ENCODE results near the gene RNF150. TPM values are rescaled to one million over a fixed set of nuclear protein-coding genes. Genes with fewer than 3 reads are reported as not detected.
A peak's percentile ranks its signal among the peaks of the same experiment; 100 is the strongest.

Gene RNF150
- polyA plus RNA-seq, 3 donors, result 0.21 TPM; not detected in 2

DNA sequence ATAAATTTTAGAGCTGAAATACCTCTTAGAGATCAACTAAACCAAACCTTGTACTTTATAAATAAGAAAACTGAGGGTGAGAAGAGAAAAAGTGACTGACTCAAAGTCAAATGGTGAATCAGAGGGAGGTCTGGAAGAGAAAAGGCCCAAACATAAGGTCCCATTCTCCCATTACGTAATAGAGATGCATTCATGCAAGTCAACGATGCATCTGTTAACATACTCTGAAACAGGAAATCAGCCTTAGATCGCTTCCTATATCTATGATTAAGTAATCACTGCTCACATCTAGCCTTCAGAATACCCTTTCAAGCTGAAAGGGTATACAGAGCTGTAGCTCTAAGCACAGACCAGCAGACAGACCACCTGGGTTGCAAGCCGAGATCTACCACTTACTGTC lies 6.5 kb downstream of the RNF150 start:
- 0% methylated on average over 2 of the region's 4 CpGs for WGBS (ENCODE audit: insufficient coverage)
- intact Hi-C loops (cut with micrococcal nuclease), result no loop called here
- H3K36me3 Mint-ChIP-seq, result no peaks in the 10 kb centered on the region
- H4K20me1 ChIP-seq (ENCODE audit: insufficient read depth, low read length), result no peaks in the 10 kb centered on the region
- H3K36me3 ChIP-seq (replicated peaks in 1 of 2; ENCODE audit: control insufficient read depth in 1 of 2, insufficient read depth in 2 of 2, low read length in 2 of 2), result no peaks in the 10 kb centered on the region
- DNase-seq, result peak; percentile 9 to 49 (median 12)
- H2AFZ ChIP-seq (ENCODE audit: insufficient read depth, low read depth, low read length, poor library complexity, severe bottlenecking), result no peak overlapping the region
- H3K27ac Mint-ChIP-seq, result no peak overlapping the region
- peaks cover 11% of the 10 kb centered on the region for H3K4me1 Mint-ChIP-seq
- H3K4me3 ChIP-seq (replicated peaks in 1 of 3; ENCODE audit: low read depth in 2 of 3, low read length in 3 of 3), result no peak overlapping the region
- H3K9me3 Mint-ChIP-seq, result peaks cover 0 to 4% (median 0%) of the 10 kb centered on the region in 7 donors
- H3K27ac ChIP-seq (ENCODE audit: low read depth in 1 of 2, low read length in 2 of 2), result no peak overlapping the region
- H3K9me3 ChIP-seq (replicated peaks in 1 of 2; ENCODE audit: control insufficient read depth in 1 of 2, insufficient read depth in 1 of 2, low read length in 2 of 2), result peaks cover 0 to 3% of the 10 kb centered on the region in 2 donors
- H3K9ac ChIP-seq (ENCODE audit: insufficient read depth, low read length, poor library complexity, severe bottlenecking), result no peak overlapping the region
- H3K4me2 ChIP-seq (replicated peaks; ENCODE audit: extremely low read depth, low read length, poor library complexity, severe bottlenecking), result no peak overlapping the region
- peaks cover 5 to 6% of the 10 kb centered on the region in 2 donors for H3K4me1 ChIP-seq (ENCODE audit: control insufficient read depth in 1 of 2, insufficient read depth in 2 of 2, low read length in 2 of 2)
- H3K27me3 ChIP-seq (ENCODE audit: control insufficient read depth in 2 of 2, insufficient read depth in 2 of 2, low read length in 2 of 2), result peaks cover 20 to 27% of the 10 kb centered on the region in 2 donors
- no peaks in the 10 kb centered on the region for H3K79me2 ChIP-seq (ENCODE audit: insufficient read depth, low read length)
- peak overlapping the region in 1 of 2 donors; percentile 4 for H3K4me3 Mint-ChIP-seq
- H3K27me3 Mint-ChIP-seq (ENCODE audit: low read depth in 3 of 3), result peaks cover 14 to 36% (median 28%) of the 10 kb centered on the region in 3 donors
- no peak for TF ChIP-seq CTCF (IDR thresholded peaks at IDR 0.05)

DNA sequence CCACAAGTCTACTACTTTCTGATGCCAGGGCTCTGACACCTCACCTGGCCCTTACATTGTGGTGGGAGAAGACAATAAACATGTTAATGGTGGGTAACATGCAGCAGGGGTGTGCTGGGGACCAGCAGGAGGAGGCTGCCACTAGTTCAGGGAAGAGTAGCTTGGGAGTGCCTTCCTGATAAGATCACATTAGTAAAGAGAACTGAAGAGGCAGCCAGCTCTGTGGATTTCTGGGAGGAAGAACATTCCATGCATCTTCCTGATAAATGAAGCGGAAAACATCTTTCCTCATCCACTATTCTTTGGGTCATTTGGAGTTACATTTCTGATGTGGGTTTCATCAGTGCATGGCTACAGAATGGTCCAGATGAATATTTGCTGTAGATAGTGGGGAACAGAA lies 9.0 kb downstream of the RNF150 start:
- no peak overlapping the region for H3K4me3 ChIP-seq (replicated peaks in 1 of 3; ENCODE audit: low read depth in 2 of 3, low read length in 3 of 3)
- H4K20me1 ChIP-seq (ENCODE audit: insufficient read depth, low read length), result no peaks in the 10 kb centered on the region
- TF ChIP-seq CTCF (IDR thresholded peaks at IDR 0.05), result no peak
- H3K79me2 ChIP-seq (ENCODE audit: insufficient read depth, low read length), result no peaks in the 10 kb centered on the region
- DNase-seq, result no peak
- no peak overlapping the region for H3K9ac ChIP-seq (ENCODE audit: insufficient read depth, low read length, poor library complexity, severe bottlenecking)
- H3K27me3 ChIP-seq (ENCODE audit: control insufficient read depth in 2 of 2, insufficient read depth in 2 of 2, low read length in 2 of 2), result peaks cover 1 to 2% of the 10 kb centered on the region in 2 donors
- no peak overlapping the region for H3K27ac Mint-ChIP-seq
- no peaks in the 10 kb centered on the region for H3K36me3 Mint-ChIP-seq
- H2AFZ ChIP-seq (ENCODE audit: insufficient read depth, low read depth, low read length, poor library complexity, severe bottlenecking), result no peak overlapping the region
- H3K4me2 ChIP-seq (replicated peaks; ENCODE audit: extremely low read depth, low read length, poor library complexity, severe bottlenecking), result no peak overlapping the region
- intact Hi-C loops (cut with micrococcal nuclease), result no loop called here
- H3K4me1 Mint-ChIP-seq, result peaks cover 10% of the 10 kb centered on the region
- H3K4me3 Mint-ChIP-seq, result no peak overlapping the region
- H3K27me3 Mint-ChIP-seq (ENCODE audit: low read depth in 3 of 3), result peaks cover 0 to 12% (median 5%) of the 10 kb centered on the region in 3 donors
- WGBS (ENCODE audit: insufficient coverage), result no CpG with 5 or more reads among the region's 1 CpG
- no peaks in the 10 kb centered on the region for H3K9me3 ChIP-seq (replicated peaks in 1 of 2; ENCODE audit: control insufficient read depth in 1 of 2, insufficient read depth in 1 of 2, low read length in 2 of 2)
- H3K4me1 ChIP-seq (ENCODE audit: control insufficient read depth in 1 of 2, insufficient read depth in 2 of 2, low read length in 2 of 2), result peaks cover 5% of the 10 kb centered on the region in 2 donors
- H3K36me3 ChIP-seq (replicated peaks in 1 of 2; ENCODE audit: control insufficient read depth in 1 of 2, insufficient read depth in 2 of 2, low read length in 2 of 2), result no peaks in the 10 kb centered on the region
- peaks cover 0 to 6% (median 0%) of the 10 kb centered on the region in 7 donors for H3K9me3 Mint-ChIP-seq
- H3K27ac ChIP-seq (ENCODE audit: low read depth in 1 of 2, low read length in 2 of 2), result no peak overlapping the region

Measured in CD14-positive monocyte (primary cell).